GM18499 (cell line): ENCODE data around the gene SEC24D.

Source experiments
- ATAC-seq: cut with Tn5 transposase; IDR thresholded peaks from one replicate; pipeline ENCODE4 v1.9.1; 2021; ENCODE audit warnings: moderate number of reproducible peaks; ENCODE audit not compliant: insufficient read depth, unreplicated experiment

The SEC24D gene

DNA sequence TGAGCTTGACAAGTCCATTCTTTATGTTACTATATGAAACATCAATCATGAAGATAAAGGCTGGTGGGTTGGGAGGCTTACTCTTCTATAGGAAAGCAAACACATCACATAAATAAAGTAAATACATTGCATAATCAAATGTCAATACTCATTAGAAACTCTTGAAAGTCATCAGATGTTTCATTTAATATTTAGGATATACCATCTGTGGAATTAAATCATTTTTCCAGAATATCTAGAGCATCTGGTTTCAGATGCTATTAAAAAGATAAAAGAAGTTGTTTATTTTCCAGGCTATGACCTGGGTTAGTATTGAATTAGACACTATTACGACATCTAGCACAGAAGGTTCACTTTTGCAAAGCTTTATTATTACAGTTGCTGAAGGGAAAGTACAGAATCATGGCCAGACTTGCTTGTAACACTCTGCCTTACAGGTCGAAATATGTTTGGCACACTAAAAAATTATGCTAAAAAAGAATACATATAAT, 78.1 kb downstream of the SEC24D start:
- ATAC-seq = no peak

DNA sequence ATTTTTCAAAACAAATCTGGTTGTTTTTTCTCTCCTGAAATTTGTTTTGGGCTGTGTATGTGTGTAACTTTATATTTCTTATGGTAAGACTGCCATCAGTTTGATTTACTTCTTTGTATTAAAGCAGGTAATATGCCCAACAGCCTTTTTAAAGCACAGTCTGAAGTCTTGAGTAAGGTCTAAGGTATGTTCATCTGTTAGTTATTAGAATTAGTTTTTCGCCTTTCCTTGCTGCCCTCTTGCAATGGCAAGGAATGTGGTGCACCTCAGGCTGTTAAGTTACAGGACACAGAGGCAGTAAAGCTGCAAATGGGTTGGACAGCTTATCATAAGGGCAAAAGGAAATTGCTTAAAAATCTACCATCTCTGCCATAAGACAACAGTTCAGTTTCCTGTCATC, 79.0 kb downstream of the SEC24D start:
- ATAC-seq = no peak

DNA sequence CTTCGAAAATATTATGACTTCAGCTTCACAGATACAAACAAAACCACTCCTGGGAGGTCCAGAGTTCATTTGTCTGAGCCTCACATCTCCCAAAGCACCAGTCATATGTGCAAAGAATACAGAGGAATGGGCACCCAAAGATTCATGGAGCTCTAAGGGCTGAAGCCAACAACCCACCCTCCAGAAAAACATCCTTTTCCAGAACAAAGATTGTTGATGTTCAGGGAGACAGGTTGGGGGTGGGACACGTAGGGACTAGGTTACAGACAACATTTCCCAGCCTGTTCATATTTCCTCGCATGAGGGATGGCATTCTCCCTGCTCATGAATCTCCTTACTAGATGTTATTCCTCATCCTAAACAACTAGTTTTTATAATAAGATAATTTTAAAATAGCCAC, 79.5 kb downstream of the SEC24D start:
- ATAC-seq = no peak

DNA sequence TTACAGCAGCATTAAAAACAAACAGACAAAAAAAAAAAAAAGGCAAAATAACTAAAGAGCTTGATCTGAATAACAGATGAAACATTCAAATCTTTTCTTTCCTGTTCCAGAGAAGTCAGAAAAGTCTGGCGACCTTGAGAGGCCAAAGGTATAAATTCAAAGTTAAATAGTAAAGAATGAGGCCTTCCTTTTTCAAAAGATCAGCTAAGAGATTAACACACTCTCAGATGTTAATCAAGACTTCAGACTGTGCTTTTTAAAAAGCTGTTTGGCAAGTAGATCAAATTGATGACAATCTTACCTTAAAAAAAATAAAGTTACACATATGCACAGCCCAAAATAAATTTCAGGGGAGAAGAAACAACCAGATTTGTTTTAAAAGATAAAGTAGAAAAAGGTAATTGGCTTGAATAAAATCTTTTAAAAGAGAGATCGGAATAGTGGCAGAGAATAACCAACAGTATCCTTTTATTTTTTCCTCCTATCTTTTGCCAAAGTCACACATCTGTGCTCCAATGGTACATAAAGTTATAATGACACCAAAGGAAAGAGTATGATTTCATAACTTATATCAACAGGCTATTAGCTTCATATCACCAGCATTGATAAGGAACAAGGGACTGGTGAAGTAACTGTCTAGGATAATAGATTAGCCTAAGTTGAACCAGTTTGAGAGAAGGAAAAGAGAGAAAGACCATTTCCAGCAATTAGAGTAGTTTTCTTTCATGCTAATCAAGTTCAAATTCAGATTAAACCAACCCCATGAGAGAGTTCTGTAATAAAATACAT, 80.3 kb downstream of the SEC24D start:
- ATAC-seq = no peak

DNA sequence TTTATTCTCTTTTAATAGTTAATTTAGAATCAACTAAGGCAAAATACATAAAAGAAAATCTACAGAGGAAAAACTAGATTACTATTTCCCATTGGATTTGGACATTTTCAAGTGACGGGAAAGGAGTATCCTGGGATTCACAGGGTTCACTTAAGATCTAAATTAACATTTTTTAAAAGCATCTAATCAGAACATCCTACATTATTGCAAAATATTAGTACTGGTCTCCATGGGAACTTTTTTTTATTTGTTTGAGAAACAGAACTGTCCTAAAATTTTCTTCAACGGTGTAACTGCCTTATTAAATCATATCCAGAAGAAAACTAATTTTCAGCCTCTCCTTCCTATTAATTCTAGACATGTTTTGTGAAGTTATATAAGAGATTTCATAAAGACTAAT, 81.0 kb downstream of the SEC24D start:
- no peak for ATAC-seq

DNA sequence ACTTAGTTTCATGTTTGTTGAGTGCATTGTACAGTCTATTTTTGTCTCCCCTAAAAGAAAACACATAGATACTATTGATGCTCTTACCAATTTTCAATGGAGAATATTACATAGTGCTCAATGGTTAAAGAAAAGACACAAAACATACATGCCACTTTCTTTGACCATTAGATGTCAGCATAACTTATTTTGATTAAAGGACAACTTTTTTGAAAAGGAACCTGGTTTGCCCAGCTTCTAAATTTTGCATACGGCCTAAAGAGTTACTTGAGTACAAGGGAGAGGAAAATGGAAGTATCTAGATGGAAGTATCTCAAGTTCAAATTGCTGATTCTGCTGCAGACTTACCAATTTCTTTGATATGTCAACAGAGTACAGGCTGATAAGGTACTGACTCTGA, 82.2 kb downstream of the SEC24D start:
- no peak for ATAC-seq

DNA sequence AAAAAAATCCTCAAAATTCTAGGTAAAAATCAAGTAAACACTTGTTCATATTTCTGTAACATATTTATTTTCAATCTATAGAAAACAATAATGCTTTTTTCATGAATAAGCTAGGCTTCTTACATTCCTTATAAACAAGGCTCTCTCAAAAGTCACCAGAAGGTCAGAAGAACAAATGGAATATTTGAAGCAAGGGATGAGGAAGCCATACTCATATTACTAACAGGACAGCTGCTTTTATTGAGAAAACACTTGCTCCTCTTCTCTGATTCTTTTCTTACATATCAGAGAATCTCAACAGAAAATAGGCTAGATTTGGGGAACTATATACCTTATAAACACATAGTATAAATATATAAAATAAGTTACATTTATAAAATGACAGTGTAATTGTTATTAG, 82.8 kb downstream of the SEC24D start:
- ATAC-seq = no peak

DNA sequence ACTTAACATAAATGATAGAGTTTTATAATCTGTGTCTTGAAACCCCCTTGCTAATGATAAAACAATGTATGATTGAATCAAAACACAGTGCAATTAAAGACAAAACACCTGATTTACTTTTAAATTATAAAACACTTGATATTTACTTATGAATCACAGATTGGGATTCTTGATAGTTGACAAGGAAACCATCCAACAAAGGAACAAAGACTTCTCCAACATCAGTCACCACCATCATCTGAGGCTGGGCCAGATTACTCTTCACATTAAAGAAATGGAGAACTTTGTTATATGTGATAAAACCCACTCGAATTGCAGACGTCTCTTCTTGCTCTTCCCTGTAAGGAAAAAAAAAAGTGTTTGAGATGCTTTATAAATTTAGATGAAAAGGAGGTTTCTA, 83.4 kb downstream of the SEC24D start:
- no peak for ATAC-seq

DNA sequence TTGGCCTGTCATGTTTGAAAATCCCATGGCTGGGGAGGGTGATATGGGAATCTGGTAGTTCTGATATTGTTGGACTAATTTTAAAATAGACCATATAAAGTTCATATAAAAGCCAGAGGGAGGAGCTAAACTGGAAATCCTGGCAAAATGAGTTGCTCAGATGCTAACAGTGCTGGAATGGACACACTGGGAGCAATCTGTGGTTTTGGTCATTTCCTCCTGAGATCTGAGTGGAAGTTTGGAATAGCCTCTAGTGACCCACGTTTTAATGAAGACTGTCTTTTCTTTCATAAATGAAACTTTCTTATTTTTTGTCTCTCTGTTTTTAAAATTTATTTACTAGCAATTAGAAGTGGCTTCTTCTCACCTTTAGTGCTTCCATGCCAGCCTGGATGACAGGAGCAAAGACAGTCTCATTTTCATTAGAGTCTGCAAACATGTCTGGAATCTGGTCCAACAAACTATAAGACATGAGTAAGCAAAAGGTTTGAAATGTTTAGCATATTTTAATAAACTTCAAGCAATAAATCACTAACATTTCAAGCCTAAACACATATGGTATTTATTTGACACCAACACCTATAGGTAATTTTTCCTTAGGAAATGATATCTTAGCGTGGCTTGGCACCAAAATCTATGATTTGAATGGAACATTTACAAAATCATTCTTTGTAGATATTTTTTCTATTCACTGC, 84.2 kb downstream of the SEC24D start:
- ATAC-seq = no peak

DNA sequence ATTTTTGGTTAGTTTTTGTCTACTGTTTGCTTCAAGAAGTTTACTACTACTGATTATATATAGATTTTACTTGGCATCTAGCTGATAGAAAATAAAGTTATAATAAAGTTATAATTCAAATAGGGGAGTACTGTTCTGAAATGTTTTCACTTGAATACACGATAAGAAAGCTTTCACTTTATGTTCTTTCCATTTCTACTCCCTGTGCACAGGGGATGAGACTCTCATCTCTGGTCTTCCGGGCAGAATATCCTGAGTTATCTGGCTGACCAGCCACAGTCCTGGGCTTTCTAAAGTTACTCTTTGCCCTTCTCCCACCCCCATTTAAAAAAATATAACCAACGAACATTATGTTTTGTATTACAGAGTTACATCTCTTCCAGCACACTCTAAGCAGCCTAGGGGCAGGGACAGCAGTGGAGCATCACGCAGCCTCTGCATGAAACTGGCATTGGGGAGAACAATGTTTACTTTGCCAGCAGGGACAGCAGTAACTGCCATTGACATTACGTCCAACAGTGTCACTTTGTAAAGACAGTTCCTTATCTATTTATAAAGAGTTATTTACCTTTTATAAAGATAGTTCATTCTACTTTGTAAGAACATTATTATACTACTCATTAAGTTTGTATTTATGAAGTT, 86.5 kb downstream of the SEC24D start:
- no peak for ATAC-seq

DNA sequence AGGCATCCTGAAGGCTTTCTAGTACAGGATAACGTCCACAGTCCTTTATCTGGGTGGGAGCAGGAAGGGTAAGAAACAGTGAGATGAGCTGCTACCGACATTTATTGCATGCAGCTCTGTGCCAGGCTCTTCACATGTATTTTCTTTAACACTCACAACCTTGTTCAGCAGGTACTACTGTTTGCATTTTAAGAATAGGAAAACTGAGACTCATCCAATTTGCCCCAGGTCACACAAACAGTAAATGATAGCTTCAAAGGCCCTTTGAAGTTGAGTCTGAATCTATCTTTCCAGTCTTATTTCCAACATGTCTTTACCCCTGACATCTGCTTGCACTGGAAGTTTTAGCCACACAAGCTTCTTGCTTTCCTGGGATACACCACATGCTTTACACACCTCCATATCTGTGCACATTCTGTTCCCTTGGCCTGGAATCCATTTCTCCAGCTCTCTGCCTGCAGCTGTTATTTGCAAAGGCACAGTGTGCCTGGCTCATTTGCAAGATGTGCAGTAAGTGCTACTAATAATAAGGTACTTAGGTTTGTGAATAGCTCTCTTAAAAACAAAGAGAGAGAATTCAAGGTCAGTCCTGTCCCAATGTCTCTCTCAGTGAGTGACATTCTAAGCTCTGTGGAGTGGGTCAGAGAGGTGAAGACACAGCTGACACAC, 89.5 kb downstream of the SEC24D start:
- no peak for ATAC-seq

DNA sequence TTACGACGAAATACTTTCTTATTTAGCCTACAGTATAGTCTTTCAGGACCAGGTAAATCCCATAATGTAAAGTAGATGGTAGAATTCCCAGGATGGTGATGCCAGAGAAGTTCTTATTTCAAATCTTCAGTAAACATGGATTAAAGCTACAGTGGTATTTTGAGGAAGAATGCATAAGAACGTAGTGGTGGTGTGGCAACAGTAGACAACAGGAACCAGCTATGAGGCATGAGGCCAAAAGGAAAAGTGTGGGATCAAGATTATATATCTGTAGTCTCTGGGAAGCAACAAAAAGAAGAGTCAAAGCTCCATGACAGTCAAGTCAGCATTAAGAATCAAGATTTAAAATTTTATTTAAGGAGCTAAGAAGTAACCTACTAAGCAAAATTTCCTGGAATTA, 90.6 kb downstream of the SEC24D start:
- ATAC-seq = no peak

DNA sequence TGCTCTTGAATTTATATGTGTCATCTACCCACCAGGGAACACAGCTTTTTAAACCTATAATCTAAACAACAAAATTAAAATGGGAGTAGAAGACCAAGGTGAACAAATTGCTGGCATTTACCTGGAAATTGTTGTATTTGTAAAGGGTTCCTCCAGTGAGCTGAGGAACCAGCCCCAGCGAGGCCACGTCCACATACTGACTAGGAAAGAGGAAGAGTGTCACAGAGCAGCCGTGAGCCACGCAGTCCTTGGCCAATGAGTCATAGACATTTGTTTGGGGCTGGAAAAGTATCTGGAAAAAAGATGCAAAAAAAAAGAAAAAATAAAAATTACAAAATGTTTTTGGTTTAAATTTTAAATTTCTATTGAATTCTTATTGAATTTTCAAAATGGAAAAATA, 92.1 kb downstream of the SEC24D start:
- no peak for ATAC-seq

DNA sequence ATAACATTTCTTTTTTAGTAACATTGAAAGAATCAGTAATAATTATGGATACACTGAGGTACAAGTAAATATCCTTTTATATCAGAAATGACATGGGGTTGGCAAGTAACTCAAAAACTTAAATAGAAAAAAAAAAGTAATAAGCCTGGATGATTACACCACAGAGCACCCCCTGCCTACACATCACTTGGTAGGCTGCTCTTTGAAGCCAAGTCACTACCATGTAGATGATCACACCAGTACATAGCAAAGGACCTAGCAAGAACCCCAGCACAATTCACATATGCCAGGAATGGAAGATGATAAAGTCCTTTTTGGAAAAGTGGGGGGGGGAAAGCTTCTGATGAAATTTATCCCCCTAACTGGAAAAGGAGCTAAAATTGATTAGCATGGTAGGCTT, 93.9 kb downstream of the SEC24D start:
- no peak for ATAC-seq

DNA sequence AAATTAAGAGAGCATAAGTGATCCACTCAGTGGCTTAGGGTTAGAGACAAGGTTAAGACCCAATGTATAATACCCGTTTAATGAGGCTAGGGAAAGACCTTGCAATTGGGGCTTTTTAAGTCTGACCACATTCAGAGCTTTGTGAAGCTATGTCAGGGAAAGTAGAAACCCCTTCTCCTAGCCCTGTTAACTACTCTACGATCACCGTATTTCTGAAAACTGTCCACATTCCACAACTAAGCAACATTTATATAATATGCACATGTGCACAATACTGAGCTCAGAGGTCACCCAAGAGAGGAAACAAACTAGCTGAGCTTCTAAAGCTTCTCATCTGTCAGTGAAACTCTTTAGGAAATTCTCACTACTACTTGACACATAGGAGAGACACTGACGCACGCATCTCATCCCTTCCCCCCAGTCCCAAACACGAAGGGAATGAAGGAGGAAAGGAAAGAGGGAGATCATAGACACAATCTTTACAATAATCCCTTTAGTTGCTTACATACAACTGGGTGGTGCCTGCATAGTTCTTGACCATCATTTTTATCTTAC, 94.5 kb downstream of the SEC24D start:
- no peak for ATAC-seq

DNA sequence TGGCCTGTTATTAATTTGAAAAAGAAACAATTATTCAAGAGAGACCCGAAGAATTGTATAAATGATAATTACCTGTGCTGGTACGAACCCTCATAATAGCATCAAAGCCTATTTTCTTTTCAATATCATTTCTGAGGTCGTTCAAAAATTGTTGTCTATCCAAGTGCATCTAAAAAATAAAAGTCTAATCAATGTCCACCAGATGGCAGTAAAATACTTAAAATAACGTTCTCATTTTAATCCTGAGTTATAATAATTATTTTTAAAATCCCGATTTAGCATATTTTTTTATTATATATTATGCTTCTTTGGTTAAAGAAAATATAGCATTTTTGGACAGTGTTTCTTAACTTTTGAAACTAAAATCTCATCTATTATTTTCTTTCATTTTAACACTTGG, 95.1 kb downstream of the SEC24D start:
- ATAC-seq = no peak

DNA sequence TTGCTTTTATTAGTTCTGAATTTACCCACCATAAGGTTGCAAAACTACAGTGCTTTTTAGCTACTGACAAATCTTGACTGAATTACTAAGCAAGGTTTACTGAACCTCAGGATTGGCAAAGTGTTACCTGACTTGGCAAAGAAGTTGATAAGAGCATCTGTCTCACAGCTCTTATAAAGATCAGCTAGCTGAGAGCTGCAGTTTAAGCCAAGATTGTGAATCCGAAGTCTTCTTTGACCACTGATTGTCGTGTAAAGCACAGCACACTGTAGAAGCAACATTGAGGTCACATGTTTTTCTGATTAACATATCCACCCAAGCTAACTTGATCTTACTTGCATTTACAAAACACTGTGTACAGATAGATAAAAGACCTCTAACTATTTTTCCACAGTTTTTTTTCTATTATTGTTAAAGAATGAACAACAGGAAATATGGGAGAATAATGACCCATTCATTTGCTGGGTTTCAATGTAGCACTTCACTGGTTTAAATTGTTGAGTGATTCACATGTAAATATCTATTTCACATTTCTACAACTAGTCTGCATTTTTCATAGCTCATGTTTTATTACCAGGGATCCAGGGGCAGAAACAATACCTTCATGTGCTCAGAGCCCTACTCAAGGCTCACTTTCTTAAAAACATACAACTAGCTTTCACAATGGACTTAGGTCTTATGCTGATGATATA, 96.8 kb downstream of the SEC24D start:
- ATAC-seq = no peak

DNA sequence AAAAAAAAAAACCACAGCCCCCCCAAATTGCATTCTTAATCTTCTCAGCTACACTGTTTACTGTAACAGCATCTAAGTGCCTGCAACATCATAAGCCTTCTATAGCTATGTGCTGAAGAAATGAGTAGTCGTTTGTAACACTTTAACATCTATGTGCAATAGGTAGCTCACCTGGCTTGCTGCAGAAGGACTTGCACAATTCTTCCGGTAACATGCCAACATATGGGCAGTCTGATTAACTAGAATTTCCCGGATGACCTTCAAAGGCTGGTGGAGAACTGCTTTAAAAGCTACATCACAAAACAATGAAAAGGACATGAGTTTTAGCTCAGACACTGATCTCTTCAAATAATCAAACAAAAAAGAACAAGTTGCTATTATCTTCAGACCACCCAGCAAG, 97.8 kb downstream of the SEC24D start:
- no peak for ATAC-seq

DNA sequence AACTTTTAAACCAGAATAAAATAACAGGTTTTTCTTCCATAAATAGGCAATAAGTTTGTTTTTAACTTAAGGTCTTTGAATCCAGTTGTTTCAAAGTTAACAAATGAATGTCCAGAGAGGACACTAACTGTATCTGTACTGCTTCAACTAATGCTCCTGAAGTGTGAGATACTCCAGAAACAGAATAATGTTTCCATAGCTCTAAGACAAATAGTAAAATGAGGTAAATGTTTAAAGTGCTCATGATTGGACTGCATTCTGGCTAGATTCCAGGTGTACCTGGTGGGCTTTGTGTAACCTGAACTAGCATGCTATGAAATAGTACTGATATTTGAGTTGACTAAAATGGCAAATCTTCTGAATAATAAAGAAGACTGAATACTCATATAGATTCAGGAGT, 99.0 kb downstream of the SEC24D start:
- ATAC-seq = no peak
